Sciatic nerve (tissue), 2 donors: ENCODE data around the gene NOLC1. TPM values are rescaled to one million over a fixed set of nuclear protein-coding genes. Genes with fewer than 3 reads are reported as not detected.
"Not testable (repeated sequence)": the region's sequence is repeated elsewhere in the genome, so short reads cannot be mapped to it uniquely, and the experiment has no call there.

Experiments
- ATAC-seq: fragments of 200-7000 bp; cut with Tn5 transposase; one replicate; pipeline ENCODE4 v1.9.1; 2020; ENCODE audit warnings: mild to moderate bottlenecking, moderate library complexity
- DNase-seq: peaks from one replicate; pipeline ENCODE4 v3.0.0-alpha.2; 2020; ENCODE audit warnings: low spot score
- intact Hi-C: fragments of 100-400 bp; cut with DNase I; formaldehyde crosslinking; loops from one replicate; pipeline ENCODE4 v1.14.2; 2022
- total RNA-seq: library from RNA; stranded (reverse); fragmentation: NEBNext Ultra II Directional; extraction: Animal tissue kit (Norgen Biotek cat#: 25700); gene quantifications from one replicate; pipeline ENCODE4 v1.2.1, GENCODE V29; 2021
- donor health status: DM: no; HTN: no; CAD: no.
- donor health status: DM: no; HTN: no; CAD: no.

Gene NOLC1
- total RNA-seq, 1 donor from 2014 or later = 46.7 TPM

GRCh38 chr10:102188941-102189898 lies 37.0 kb downstream of the NOLC1 start:
- DNase-seq, intact Hi-C loops, ATAC-seq: not testable (repeated sequence)

GRCh38 chr10:102191956-102192355 lies 39.8 kb downstream of the NOLC1 start:
- intact Hi-C loops = no loop called here
- ATAC-seq = no peak

GRCh38 chr10:102195296-102195870 lies 43.2 kb downstream of the NOLC1 start:
- intact Hi-C loops = no loop called here
- no peak for ATAC-seq
- no peak for DNase-seq

More at GRCh38 chr10:102191956-102192355, 39.8 kb downstream of the NOLC1 start:
- no peak for DNase-seq

- no peak for DNase-seq
- ATAC-seq = no peak
- intact Hi-C loops = no loop called here
These were observed 44.7 kb downstream of the NOLC1 start for GRCh38 chr10:102196893-102197292.

GRCh38 chr10:102198027-102198426 lies 45.8 kb downstream of the NOLC1 start:
- intact Hi-C loops = no loop called here
- no peak for DNase-seq
- no peak for ATAC-seq

GRCh38 chr10:102200751-102201640 lies 48.8 kb downstream of the NOLC1 start:
- ATAC-seq = no peak
- intact Hi-C loops = no loop called here
- no peak for DNase-seq

GRCh38 chr10:102202386-102202785 lies 50.2 kb downstream of the NOLC1 start:
- DNase-seq (no peak), ATAC-seq (no peak)
- intact Hi-C loops = no loop called here

- no peak for DNase-seq
- no peak for ATAC-seq
- intact Hi-C loops = no loop called here
These were observed 56.3 kb downstream of the NOLC1 start for GRCh38 chr10:102208311-102209035.

- DNase-seq (no peak), ATAC-seq (no peak)
- intact Hi-C loops = no loop called here
These were observed 59.6 kb downstream of the NOLC1 start for GRCh38 chr10:102211615-102212299.

Other genes starting within 250 kb of the NOLC1 start
- 30.9 TPM for gene ARMH3, start 96.2 kb upstream of the NOLC1 start, total RNA-seq
- gene HPS6, start 87.0 kb upstream of the NOLC1 start, total RNA-seq = 14.0 TPM
- 64.3 TPM for gene LDB1, start 32.0 kb upstream of the NOLC1 start, total RNA-seq
- gene PPRC1, start 19.3 kb upstream of the NOLC1 start, total RNA-seq = 45.6 TPM
- not detected for gene ELOVL3, start 73.9 kb downstream of the NOLC1 start, total RNA-seq
- gene PITX3, start 89.1 kb downstream of the NOLC1 start, total RNA-seq = not detected
- gene GBF1, start 93.1 kb downstream of the NOLC1 start, total RNA-seq = 39.5 TPM
- gene NFKB2, start 243.3 kb downstream of the NOLC1 start, total RNA-seq = 64.1 TPM